ENCODE results near the gene KIF18A. TPM values are rescaled to one million over a fixed set of nuclear protein-coding genes. Genes with fewer than 3 reads are reported as not detected.
"Not testable (repeated sequence)": the region's sequence is repeated elsewhere in the genome, so short reads cannot be mapped to it uniquely, and the experiment has no call there.

Gene KIF18A
- total RNA-seq, 1 donor, result 25.0 TPM

DNA sequence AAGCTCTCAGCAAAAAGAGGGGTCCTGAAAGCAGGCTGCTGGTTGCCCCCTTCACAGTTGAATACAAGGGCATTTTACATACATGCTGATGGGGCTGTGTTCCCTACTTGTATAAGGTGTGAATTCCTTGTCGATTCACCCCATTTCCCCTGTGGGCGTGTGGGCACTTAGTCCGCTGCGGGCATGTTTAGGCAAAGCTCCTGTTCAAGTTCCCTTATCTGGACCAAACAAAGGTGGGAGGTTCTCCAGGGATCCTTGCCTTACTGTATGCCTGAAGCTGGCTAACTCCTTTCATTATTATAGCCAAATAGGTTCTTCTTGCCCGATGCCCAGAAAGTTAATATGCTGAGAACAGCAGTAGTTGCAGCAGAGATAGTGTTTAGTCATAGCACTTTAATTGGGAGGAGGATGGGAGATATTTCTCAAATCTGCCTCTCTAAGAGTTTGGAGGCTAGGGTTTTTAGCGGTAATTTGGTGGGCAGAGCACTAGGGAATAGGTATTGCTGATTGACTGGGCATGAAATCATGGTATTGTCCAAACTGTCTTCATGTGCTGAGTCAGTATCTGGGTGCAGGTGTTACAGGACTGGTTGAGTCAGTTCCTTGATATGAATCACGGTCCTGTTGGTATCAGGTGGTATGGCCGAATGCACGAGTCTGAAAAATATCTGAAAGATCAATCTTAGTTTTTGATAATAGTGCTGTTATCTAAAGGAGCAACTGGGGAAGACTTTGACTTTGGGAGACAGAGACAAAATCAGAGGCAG, 32.9 kb upstream of the KIF18A start:
- TF ChIP-seq, protein P1, sequence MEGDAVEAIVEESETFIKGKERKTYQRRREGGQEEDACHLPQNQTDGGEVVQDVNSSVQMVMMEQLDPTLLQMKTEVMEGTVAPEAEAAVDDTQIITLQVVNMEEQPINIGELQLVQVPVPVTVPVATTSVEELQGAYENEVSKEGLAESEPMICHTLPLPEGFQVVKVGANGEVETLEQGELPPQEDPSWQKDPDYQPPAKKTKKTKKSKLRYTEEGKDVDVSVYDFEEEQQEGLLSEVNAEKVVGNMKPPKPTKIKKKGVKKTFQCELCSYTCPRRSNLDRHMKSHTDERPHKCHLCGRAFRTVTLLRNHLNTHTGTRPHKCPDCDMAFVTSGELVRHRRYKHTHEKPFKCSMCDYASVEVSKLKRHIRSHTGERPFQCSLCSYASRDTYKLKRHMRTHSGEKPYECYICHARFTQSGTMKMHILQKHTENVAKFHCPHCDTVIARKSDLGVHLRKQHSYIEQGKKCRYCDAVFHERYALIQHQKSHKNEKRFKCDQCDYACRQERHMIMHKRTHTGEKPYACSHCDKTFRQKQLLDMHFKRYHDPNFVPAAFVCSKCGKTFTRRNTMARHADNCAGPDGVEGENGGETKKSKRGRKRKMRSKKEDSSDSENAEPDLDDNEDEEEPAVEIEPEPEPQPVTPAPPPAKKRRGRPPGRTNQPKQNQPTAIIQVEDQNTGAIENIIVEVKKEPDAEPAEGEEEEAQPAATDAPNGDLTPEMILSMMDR (IDR thresholded peaks at IDR 0.05; ENCODE audit: insufficient read depth, low read depth, low read length), result no peak
- DNase-seq (ENCODE audit: low read depth), result no peak
- H3K4me3 ChIP-seq (ENCODE audit: low read depth, low read length), result no peak overlapping the region

DNA sequence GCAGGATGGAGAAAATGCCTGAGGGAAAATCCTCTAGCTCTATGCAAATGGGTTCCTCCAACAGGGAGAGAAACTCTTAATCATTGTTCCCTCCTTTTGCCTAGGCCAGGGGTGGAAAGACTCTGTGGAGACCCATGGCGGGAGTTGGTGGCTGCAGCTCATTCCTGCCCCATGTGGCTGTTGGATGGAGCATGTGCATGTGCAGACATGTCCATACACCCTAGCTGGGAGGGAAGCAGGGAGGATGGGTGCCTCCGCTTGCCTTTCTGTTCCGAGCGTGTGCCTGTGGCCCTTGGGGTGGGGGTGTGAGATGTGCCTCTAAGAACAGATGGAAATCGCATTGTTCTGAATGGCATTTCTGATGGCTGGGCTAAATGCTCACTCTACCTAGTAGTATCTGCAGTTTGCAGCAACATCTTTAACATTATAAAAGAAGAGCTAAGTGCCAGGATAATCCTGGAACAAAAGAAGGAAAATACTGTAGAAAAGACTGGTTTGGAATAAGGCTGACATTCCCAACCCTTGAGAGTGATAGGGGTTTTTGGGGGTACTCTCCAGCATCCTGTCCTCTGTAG, 32.0 kb upstream of the KIF18A start:
- DNase-seq (ENCODE audit: low read depth), result no peak
- H3K4me3 ChIP-seq (ENCODE audit: low read depth, low read length), result no peak overlapping the region
- TF ChIP-seq, protein P1 (IDR thresholded peaks at IDR 0.05; ENCODE audit: insufficient read depth, low read depth, low read length), result no peak

DNA sequence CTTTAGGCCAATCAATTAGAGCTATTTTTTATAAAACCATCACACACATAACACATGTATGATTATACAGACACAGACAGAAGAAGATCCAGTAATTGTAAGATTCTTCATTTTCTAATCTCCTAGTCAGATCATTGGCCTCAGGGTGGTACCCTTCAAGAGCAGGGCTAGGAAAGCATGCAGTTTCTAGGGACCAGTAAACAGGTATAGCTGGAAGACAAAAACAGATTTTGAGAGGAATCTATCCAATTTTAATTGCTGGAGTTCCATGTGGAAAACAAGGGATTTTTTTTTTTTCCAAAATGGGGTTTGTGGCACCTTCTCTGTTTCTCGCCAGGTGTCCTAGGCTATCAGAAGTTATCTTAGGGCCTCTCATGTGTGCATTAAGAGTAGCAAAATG, 29.9 kb upstream of the KIF18A start:
- H3K4me3 ChIP-seq (ENCODE audit: low read depth, low read length), result no peak overlapping the region
- TF ChIP-seq, protein P1 (IDR thresholded peaks at IDR 0.05; ENCODE audit: insufficient read depth, low read depth, low read length), result no peak
- DNase-seq (ENCODE audit: low read depth), result no peak

DNA sequence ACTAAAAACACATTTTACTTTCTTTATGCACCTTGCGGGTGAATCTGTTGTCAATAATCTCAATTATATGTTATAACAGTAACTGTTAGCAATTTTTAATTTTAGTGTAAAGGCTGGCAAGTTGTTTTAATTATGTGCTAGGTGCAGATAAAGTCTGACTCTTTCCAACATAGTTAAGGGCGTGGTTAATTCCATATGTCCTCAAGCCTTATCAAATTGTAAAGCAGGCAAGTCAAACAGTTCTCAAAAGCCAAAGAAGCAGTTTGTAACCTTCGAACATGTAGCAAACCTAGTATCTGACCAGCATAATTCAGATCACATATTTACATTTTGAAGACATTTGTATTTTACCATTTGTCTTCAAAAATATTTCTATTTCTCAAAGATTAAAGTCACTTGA, 29.4 kb upstream of the KIF18A start:
- TF ChIP-seq, protein P1 (IDR thresholded peaks at IDR 0.05; ENCODE audit: insufficient read depth, low read depth, low read length), result no peak

DNA sequence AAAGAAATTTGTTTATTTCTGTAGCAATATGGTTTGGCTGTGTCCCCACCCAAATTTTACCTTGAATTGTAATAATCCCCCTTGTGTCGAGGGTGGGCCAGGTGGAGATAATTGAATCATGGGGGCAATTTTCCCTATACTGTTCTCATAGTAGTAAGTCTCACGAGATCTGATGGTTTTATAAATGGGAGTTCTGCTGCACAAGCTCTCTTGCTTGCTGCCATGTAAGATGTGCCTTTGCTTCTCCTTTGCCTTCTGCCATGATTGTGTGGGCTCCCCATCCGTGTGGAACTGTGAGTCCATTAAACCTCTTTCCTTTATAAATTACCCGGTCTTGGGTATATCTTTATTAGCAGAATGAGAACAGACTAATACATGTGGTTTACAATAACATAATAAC, 28.2 kb upstream of the KIF18A start:
- not testable (repeated sequence) for DNase-seq (ENCODE audit: low read depth); H3K4me3 ChIP-seq (ENCODE audit: low read depth, low read length)

More for the DNA sequence above, 29.4 kb upstream of the KIF18A start:
- DNase-seq (ENCODE audit: low read depth), result no peak
- no peak overlapping the region for H3K4me3 ChIP-seq (ENCODE audit: low read depth, low read length)

DNA sequence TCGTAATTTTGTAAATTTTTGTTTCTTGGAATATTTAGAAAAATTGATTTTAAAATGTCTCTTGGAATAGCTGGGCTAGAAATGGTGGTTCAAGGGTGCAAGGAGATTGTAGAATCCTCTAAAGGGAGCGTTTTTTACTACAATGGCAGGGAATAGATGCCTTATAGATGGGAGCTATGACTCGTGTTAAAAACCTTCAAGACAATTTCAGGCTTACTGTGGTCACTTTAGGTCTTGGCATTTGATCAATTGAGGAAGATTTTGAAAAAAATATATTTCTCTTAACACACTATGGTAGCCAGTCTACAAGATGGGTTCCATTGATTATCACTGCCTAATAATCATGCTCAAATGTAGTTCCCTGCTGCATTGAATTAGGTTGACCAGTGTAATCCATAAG, 25.2 kb upstream of the KIF18A start:
- no peak overlapping the region for H3K4me3 ChIP-seq (ENCODE audit: low read depth, low read length)
- TF ChIP-seq, protein P1 (IDR thresholded peaks at IDR 0.05; ENCODE audit: insufficient read depth, low read depth, low read length), result no peak
- DNase-seq (ENCODE audit: low read depth), result no peak

DNA sequence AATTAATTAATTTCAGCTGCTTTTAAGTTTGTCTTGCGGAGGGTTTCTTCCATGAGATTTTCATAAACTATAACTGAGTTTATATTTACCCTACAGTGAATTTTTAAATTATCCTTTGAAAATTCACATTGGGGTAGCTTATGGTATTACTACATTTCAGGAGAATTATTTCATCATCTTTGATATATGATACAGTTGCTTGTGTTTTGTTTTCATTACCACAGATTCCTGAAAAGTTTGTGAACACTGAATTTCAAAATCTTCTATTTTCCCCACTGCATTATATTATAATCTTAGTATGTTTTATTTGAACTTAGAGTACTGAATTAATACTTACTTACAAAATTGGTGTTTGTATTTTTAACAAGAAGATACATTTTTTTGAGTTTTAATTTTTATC, 24.6 kb upstream of the KIF18A start:
- TF ChIP-seq, protein P1 (IDR thresholded peaks at IDR 0.05; ENCODE audit: insufficient read depth, low read depth, low read length), result no peak
- H3K4me3 ChIP-seq (ENCODE audit: low read depth, low read length), result no peak overlapping the region
- DNase-seq (ENCODE audit: low read depth), result peak; percentile 9
